ENCODE results near the gene GZMB.
"Not testable (repeated sequence)": the region's sequence is repeated elsewhere in the genome, so short reads cannot be mapped to it uniquely, and the experiment has no call there.

Gene GZMB

DNA sequence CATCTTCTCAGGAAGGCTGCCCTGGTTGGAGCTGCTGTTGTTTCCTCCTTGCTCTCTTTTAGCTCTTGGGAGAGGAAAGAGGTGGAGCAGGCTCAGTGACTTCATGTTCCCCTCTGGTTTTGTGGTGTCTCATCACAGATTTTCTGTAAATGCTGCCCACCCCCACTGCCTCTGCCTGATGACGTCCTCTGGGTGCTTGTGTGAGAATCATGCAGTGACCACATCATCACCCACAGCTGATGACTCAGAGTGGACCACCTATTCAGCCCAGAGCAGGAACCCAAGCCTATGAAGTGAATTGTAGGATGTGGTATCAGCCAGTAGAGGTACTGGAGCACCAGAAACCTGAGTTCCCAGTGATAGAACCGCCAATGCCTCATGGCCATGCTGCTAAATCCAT is at the start of gene GZMB:
GZMB (minus strand) TSS at position 33 of the 400 bp plus-strand sequence; CDS start at position 3, 30 bp downstream.
- in situ Hi-C loops (cut with MboI; ENCODE audit: low sequenced_read_pairs), result no loop called here

DNA sequence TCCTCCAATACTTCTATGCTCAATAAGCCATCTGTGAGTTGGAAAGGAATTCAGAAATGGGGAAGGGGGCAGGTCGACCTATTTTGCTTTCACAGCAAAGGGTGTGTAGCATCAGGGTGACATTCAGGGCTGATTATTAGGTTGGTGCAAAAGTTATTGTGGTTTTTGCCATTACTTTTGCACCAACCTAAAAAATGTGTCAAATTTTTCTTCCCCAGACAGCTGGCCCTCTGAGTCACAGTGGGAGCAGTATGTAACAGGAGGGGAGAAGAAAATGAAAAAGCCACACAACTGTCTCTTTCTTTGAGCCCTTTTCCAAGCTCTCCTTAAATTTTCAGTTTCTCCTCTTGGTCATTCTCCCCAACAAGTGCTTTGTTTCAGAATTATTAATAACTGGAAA is 47.1 kb upstream of the GZMB start:
- in situ Hi-C loops (cut with MboI; ENCODE audit: low sequenced_read_pairs), result no loop called here

- in situ Hi-C loops (cut with MboI; ENCODE audit: low sequenced_read_pairs), result no loop called here
Measured at GRCh38 chr14:24680516-24680915, 46.5 kb upstream of the GZMB start.

DNA sequence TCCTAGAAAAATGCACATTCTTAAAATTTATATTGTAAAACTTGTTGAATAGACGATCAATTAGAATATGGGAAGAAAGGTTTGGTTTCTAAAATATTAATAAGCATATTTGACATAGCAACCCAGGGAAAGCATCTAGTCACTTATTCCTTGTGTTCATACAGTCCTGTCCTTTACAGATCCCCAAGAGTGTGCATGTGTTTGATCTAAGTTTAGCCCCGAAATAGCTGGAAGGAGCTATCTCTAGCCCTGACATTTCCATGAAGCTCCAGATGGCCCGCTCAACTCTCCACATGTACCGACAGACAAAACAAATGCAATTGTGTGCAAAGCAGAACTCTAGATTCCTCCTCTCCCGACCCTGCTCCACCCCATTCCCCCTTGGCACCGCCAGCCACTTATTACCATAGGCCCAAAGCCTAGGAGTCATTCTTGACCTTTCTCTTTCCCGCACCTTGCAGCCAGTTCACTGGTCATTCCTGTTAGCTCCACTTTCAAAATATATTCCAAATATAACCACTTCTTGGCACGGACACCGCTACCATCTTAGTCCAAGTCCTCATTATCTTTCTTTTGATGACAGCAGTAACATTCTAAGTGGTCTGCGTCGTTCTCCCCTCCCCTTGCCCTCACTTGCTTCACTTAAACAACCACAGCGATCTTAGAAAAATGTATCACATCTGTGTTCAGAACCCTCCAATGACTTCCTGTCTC is 45.4 kb upstream of the GZMB start:
- in situ Hi-C loops (cut with MboI; ENCODE audit: low sequenced_read_pairs), result no loop called here

DNA sequence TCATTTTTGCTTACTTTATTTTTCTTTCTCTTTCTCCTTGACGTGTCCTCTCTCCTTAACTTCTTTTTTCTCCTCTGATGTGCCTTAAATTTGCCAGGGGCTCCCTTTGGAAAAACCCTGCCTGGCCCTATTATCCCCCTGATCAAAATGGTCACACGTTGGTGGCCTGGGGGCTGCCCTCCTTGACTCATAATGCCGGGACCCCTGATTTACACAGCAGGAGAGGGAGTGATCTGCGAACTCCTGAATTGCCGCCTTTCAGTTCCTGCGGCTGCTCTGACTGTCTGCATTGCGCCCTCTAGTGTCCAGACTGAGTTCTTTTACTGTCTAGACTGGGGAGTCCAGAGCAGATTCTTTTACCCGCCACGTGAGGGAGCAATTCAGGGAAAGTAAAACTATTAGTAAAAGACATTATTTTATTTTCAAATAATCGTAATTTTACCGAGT is 44.8 kb upstream of the GZMB start:
- in situ Hi-C loops (cut with MboI; ENCODE audit: low sequenced_read_pairs), result no loop called here

- in situ Hi-C loops (cut with MboI; ENCODE audit: low sequenced_read_pairs), result no loop called here
Measured at GRCh38 chr14:24677956-24678355, 44.0 kb upstream of the GZMB start.

GRCh38 chr14:24674204-24674970 is 40.4 kb upstream of the GZMB start:
- in situ Hi-C loops (cut with MboI; ENCODE audit: low sequenced_read_pairs), result no loop called here

DNA sequence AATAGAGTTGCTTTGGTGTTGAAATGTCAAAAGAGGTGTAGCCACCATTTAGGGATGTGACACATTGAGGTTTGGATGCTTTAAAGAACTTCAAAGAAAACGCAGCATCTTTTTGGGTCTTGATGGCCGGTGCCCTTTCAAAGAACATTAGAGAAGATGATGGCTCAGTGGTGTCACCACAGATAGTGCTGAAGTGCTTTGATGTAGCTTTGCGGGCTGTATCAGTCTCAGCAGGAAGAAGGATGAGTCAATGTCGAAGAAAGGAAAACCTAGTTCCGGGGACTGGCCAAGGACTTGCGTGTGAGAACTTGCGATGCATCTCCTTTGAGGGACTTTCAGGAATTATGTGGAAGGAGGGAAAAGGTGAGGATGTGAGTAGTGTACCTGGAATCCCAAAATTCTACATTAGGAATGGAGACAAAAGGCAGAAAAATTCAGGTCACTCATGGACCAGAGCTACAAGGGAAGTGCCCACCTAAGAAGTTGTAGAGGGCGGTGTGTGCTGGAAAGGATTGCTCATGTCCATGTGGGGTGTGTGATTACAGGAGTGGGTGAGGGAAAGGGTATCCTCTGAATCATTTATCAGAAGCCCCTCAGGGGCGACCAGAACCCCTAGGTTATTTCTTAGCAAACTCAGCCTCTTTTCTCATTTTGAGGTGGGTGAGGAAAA is 39.7 kb upstream of the GZMB start:
- in situ Hi-C loops (cut with MboI; ENCODE audit: low sequenced_read_pairs), result no loop called here

DNA sequence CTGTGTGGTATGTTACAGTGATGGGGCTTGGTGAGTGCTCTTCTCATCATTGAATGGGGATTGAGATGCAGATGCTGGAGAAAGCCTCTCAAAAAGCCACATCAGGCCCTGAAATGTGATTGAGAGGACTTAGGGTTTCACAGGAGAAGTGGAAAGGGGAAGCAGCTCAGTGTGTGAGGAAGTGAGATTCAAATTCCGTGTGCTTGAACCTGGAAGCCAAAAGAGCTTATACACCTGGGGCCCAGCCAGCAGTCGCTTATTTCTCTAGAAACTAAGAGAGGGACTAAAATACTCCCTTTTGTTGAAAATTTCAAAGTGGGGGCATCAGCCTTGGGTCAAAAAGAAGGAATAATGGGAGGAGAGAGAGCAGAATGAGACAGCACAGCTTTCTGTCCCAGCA is 39.1 kb upstream of the GZMB start:
- in situ Hi-C loops (cut with MboI; ENCODE audit: low sequenced_read_pairs), result no loop called here

GRCh38 chr14:24670594-24670993 is 36.6 kb upstream of the GZMB start:
- in situ Hi-C loops (cut with MboI; ENCODE audit: low sequenced_read_pairs), result no loop called here

GRCh38 chr14:24669651-24670050 is 35.7 kb upstream of the GZMB start:
- in situ Hi-C loops (cut with MboI; ENCODE audit: low sequenced_read_pairs), result no loop called here

GRCh38 chr14:24665440-24665991 is 31.5 kb upstream of the GZMB start:
- in situ Hi-C loops (cut with MboI; ENCODE audit: low sequenced_read_pairs), result no loop called here

GRCh38 chr14:24664366-24664765 is 30.4 kb upstream of the GZMB start:
- in situ Hi-C loops (cut with MboI; ENCODE audit: low sequenced_read_pairs), result no loop called here

GRCh38 chr14:24662753-24663152 is 28.8 kb upstream of the GZMB start:
- in situ Hi-C loops (cut with MboI; ENCODE audit: low sequenced_read_pairs), result no loop called here

DNA sequence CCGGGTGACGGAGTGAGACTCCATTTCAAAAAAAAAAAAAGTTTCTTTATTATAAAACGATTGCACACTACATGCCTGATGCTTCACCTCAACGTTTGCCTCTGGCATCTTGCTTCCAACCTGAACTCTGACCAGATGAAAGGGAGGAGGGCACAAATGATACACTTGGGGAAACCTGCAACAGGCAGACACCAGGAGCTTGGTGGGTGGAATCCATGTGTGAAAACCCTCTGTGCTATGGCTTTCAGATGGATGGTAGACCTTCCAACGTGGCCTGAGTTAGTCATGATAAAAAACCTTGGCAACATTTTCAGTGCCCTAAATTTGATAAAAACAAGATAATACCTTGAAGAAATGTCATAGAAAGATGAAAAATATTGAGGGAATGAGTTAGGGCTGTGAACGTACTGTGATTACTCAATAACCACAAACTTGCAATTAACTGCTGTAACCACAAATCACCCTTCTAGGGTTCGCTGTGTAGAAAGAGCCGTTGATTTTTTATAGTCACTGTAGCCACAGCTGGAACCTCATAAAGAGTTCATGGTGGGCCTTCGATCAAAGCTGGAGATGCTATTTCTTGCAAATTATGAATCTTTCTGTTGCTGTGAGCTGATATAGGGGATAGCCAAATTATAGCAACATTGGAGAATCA is 26.1 kb upstream of the GZMB start:
- in situ Hi-C loops (cut with MboI; ENCODE audit: low sequenced_read_pairs), result no loop called here

- in situ Hi-C loops (cut with MboI; ENCODE audit: low sequenced_read_pairs), result not testable (repeated sequence)
Measured at GRCh38 chr14:24648361-24648760, 14.4 kb upstream of the GZMB start.

DNA sequence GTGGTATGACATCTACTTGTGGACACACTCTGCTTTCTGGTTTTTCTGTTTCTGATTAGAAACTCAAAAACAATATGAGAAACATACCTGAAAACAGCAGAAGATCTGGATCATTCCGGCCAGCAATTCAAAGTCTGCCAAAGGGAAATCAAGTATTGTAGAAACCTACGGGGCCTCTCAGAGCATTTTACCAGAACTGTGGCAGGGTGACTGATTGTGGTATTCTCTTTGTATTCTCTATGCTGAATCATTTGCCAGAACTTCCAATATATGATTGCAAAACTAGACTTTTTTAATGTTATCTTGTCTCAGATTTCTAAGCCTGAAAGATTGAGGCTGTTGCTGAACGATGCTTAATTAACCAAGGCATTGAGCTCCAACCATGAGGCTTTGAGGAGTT is 5.9 kb upstream of the GZMB start:
- in situ Hi-C loops (cut with MboI; ENCODE audit: low sequenced_read_pairs), result no loop called here

- in situ Hi-C loops (cut with MboI; ENCODE audit: low sequenced_read_pairs), result no loop called here
Measured at GRCh38 chr14:24639270-24639669, 5.3 kb upstream of the GZMB start.

- in situ Hi-C loops (cut with MboI; ENCODE audit: low sequenced_read_pairs), result no loop called here
Measured at GRCh38 chr14:24633353-24633752, 637 bp downstream of the GZMB start.

DNA sequence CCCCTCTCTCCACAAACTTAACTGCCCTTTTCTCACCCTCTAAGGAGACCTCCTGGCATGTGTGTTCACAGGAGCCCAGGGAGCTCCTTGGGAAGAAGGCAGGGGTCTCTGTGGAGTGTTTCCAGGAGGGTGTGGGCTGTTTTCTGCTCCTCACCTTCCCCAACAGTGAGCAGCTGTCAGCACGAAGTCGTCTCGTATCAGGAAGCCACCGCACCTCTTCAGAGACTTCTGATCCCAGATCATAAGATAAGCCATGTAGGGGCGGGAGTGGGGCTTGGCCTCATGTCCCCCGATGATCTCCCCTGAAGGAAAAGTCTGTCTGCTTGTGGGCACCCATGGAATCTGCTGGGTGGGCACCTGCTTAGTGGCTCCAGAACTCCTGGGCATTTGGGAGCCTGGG is 1.2 kb downstream of the GZMB start:
- in situ Hi-C loops (cut with MboI; ENCODE audit: low sequenced_read_pairs), result no loop called here

DNA sequence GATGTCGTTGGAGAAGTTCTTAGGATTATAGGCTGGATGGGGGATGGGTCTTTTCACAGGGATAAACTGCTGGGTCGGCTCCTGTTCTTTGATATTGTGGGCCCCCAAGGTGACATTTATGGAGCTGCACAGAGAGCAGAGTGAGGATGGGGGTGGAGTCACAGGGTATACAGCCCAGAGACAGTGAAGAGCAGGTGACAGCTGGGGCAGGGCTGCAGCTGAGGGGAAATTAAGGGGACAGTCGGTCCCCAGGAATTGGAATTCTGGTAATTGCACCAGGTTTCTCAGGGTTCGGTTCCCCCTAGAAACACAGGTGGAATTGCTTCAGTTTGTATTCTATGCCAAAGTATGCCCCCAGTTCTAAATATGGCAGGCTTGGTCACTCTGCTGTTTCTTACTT is 1.7 kb downstream of the GZMB start:
- in situ Hi-C loops (cut with MboI; ENCODE audit: low sequenced_read_pairs), result no loop called here

All from HL-60/S4 (cell line).